SIG-M5 treated with dmso at 0.1 percent for 504 hours (cell line): ENCODE results near the gene ZNF497.
A peak's percentile ranks its signal among the peaks of the same experiment; 100 is the strongest.
"Not testable (repeated sequence)": the region's sequence is repeated elsewhere in the genome, so short reads cannot be mapped to it uniquely, and the experiment has no call there.

Experiments
- DNase-seq: peaks from one replicate; lab custom pipeline; 2025; ENCODE audit not compliant: unreplicated experiment; lab: John Stamatoyannopoulos, UW

ZNF497 gene

DNA sequence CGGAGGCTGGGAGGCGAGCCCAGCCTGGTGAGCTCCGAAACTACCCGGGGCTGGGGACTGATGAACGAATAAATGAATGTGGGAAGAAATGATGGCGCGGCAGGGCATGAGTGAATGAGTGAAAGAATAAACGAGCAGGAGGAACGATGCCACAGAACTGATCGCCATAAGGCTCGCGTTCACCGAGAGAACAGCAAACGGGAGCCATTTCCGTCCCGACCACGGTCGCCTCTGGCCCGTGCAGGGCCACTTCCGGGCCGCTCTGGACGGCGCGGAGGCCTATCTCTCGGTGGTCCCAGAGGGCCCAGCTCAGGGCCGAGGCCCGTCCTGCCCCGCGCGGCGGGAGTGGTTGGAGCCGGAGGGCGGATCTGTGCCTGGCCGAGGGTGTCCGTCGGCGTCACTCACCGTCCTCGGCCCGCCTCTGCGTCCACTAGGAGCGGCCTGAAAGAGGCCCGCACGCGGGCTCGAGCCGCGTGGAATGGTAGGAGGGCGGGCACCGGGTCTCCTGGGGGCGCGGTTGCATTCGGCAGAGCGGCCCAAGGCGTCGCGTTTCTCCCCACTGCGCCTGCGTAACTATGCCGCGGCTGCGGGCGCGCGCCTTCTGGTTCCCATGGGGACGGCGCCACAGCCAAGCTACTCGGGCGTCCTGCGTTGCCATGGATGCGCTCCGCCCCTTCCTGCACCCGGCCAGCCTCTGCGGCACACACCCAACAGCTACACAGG is at the start of gene ZNF497:
Gene ZNF497 (minus strand): TSS at position 480 of the 723 bp plus-strand sequence. CDS start 5,116 bp downstream, outside the sequence.
- peak; percentile 88 for DNase-seq

GRCh38 chr19:58409010-58409790 is 46.6 kb upstream of the ZNF497 start:
- peak; percentile 48 for DNase-seq

DNA sequence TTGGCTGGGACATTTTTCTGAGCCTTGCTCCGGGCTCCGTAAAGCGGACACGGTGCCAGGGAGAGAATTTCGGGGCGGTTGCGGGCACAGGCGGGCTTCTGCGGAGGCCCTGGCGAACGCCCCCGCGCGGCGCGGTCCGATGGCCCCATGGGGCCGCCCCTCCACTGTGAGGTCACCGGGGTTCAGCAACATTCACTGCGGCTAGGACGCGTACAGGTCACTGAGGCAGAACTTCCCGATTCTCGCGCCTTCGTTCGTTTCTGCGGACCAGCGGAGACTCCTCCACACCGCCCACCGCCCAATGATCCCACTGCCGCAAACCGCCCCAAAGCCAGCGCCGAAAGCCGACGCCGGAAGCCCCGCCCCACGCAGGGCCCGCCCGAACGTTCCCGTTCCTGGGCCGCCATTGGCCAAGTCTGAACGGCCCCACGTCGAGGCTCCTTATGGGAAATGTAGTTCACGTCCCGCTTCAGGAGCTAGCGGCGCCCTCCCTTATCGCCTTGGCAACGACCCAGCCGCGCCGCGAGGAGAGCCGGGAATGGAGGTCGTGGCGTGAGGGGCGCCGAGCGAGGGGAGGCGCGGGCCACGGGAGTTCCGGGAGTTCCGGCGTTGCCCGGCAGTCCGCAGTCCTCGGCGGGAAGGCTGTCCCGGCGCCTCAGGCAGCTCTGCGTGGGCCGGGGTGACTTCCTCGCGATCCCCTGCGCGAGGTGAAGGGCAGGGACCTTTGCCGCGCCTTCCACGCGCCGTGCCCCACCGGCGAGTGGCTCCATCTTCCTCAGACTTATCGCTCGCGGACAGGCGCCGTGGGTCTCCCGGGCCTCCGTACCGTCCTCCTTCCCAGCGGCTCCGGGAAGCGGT is 45.8 kb upstream of the ZNF497 start, which contains the start of gene ZNF584:
Gene ZNF584 (plus strand): TSS at position 498 of the 858 bp plus-strand sequence. CDS start 499 bp downstream, outside the sequence.
- peak; percentile 96 for DNase-seq

DNA sequence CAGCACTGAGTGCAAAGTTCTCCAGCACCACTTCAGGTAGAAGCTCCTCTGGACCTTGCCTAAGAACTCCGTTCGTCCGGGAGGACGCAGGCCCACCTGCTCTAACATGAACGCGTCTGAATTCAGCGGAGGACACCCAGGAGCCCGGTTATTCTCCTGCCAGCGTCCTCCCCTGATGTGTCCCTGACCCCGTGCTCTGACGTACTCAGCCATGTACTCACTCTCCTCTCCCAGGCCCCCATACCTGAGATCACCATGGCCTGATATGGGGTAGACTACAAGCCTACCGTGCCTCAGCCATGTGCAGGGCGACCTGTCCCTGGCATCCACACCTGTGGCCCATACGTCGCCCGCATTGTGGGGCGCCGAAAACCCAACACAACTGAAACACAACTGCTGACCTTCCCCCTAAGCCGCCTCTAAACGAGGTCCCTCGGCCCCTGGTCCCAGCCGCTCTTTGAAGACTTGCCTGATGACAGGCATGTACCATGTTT is 45.2 kb upstream of the ZNF497 start:
- no peak for DNase-seq

GRCh38 chr19:58406818-58407657 is 44.5 kb upstream of the ZNF497 start:
- DNase-seq, result no peak

DNA sequence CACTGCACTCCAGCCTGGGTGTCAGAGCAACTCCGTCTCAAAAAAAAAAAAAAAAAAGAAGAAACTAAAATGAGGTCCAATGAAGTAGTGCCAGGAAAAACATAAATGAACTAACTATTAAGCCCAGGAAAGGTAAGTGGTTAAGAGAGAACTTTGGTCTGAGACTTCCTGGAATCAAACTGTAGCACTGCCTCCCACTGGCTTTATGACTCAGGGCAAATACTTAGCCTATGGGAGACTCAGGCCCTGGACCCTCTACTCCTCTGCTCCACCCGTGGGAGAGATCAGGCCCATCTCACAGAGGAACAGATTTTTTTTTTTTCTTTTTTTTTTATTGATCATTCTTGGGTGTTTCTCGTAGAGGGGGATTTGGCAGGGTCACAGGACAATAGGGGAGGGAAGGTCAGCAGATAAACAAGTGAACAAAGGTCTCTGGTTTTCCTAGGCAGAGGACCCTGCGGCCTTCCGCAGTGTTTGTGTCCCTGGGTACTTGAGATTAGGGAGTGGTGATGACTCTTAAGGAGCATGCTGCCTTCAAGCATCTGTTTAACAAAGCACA is 41.4 kb upstream of the ZNF497 start:
- not testable (repeated sequence) for DNase-seq

- no peak for DNase-seq
Observed at GRCh38 chr19:58401840-58402421, 39.4 kb upstream of the ZNF497 start.

GRCh38 chr19:58400916-58401839 is 38.6 kb upstream of the ZNF497 start:
- DNase-seq, result peak; percentile 97

DNA sequence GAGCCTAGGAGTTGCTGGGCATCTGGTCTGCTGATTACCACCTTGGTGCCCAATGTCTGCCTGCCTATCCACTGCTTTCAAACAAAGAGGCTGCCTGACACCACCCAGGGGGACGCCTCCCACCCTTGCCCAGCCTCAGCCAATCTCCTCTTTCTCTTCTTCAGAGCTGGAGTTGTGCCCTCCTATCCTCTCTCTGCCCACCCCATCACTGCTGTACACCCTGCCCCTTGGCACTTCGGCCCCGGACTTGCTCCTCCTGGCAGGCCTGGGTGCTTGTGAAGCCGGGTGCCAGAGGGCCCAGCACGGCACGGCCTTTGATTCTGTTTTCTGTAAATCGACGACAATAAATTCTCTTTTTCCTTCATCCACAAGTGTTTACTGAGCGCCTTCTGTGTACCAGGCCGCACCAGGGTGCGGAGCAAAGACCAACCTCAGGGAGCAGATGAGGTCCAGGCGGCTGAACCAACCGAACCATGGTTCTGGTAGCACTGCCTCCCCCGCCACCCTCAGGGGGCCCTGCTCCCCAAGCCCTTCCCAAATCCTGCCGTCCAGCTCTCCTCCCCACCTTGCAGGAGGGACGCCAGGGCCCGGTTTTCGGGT is 37.9 kb upstream of the ZNF497 start:
- no peak for DNase-seq

DNA sequence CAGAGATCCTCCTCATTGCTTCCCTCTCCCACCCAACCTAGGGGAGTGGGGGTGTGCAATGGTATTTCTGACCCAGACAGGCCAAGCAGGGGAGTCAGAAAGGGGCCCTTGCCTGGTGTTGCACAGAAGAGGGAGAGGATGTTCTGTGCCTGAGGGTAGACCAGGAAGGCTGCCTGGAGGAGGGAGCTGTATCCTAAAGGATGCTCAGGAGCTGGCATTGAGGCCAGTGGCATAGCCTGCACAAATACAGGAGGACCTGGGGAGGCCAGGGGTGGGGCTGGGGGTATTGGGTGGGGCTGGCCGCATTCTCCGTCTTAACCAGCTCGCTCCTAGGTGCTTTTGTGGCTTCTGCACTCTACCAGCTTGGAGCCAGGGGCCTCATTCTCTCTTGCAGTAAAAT is 37.4 kb upstream of the ZNF497 start:
- no peak for DNase-seq

- DNase-seq, result no peak
Observed at GRCh38 chr19:58398545-58398944, 36.0 kb upstream of the ZNF497 start.

- no peak for DNase-seq
Observed at GRCh38 chr19:58398087-58398486, 35.5 kb upstream of the ZNF497 start.

DNA sequence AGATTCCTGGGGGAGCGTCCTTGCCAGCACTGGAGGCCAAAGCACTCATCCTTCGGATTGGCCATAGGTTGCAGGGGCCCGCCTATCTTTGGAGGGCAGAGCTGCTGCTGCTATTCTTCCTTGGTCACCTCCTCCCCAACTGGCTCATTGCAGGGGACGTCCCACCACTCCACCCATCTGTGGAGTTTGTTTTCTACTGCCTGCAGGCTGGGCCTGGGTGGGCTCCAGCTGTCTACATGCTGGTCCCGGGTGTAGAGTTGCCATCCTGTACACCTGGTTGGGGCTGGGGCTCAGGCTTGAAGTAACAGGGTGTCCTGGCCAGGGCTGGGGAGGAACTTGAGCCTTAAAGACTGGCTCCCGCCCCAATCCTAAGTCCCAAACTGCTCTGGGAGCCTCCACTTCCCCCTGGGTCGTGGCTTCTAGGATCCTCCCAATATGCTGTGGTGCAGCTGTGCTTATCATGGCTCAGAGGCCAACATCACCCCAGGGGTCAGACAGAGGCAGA is 35.0 kb upstream of the ZNF497 start:
- no peak for DNase-seq

DNA sequence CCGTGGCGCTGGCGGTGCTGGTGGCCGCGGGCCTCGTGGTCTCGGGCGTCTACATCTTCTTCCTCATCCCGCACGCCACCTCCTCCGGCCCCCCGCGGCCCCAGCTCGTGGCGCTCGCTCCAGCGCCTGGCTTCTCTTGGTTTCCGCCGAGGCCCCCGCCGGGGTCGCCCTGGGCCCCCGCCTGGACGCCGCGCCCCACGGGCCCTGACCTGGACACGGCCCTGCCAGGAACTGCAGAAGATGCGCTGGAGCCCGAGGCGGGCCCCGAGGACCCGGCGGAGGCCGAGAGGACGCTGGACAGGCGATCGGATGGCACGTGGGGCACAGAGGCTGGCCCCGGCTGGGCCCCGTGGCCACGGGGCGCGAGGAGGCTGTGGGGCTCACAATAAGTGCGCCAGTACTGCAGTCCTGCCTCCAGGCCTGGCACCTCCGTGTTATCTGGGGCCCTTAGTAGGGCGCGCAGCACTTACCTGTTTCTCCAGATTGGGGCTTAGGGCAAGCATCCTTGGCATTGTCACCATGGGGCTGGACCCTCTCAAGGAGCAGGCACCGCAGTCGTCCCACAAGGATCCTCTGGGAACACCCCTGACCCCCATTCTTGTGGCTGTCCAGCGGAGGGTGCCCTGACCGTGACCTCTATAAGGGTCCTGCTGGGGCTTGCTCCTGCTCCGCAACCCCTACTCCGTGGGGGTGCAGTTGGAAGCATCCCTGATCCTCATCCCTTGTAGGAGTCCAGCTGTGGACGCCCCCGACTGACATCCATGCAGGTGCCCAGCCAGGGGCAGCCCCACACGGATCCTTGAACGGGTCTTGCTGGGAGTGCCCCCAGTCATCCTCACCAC is 34.4 kb upstream of the ZNF497 start:
- DNase-seq, result no peak

DNA sequence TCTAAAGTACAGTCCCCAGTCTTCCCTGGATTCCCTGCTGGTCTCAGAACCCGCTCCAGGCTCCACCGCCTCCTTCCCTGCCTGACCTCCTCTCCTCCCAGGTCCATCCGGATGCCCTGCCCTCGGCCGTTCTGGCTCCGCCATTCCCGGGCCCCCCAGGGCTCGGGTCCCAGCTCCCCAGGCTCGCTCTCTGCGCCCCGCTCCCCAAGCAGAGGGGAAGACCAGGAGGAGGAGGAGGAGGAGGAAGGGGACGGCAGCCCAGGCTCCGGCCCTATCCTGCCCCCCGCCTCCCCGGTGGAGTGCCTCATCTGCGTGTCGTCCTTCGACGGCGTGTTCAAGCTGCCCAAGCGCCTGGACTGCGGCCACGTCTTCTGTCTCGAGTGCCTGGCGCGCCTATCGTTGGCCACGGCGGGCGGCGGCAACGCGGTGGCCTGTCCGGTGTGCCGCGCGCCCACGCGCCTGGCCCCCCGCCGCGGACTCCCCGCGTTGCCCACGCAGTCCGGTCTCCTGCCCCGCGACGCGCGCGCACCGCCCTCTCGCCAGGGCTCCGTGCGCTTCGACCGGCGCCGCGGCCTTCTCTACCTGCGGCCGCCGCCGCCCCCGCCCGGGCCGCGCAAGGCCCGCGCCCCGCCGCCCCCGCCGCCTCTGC is 33.6 kb upstream of the ZNF497 start:
- DNase-seq, result no peak

- peak; percentile 19 for DNase-seq
Observed at GRCh38 chr19:58395220-58395978, 32.8 kb upstream of the ZNF497 start, which contains the start of gene RNF225. TSS of gene RNF225 (plus strand) at chr19:58395656. CDS start at chr19:58396090, 434 bp downstream.
